ENCODE results near the gene TMSB10.

- TF ChIP-seq EZH2 (IDR thresholded peaks at IDR 0.05; ENCODE audit: insufficient read depth, poor library complexity, severe bottlenecking) (no peak), EZH2phosphoT487 (IDR thresholded peaks at IDR 0.05; ENCODE audit: insufficient read depth, low read depth) (no peak)
Measured at GRCh38 chr2:84905181-84906107, at the start of gene TMSB10.
